CD8-positive, alpha-beta memory T cell (primary cell): ENCODE measurements around the gene CELF2. TPM values are rescaled to one million over a fixed set of nuclear protein-coding genes. Genes with fewer than 3 reads are reported as not detected.

ENCODE experiments used
- CTCF ChIA-PET: fragments of 350-600 bp; sonication (Branson Sonifier 250); formaldehyde crosslinking; loops from one replicate; lab custom pipeline; 2021; ENCODE audit warnings: antibody characterized with exemption; lab: Charles Lee
- POLR2A ChIA-PET: fragments of 350-600 bp; sonication (Branson Sonifier 250); formaldehyde crosslinking; loops from one replicate; lab custom pipeline; 2021; ENCODE audit warnings: antibody characterized with exemption; lab: Charles Lee
- DNase-seq, 5 donors: peaks; one replicate each; pipeline versions ENCODE4 v3.0.0 to v3.0.0-alpha.2; 2020 to 2022; ENCODE audit warnings: mixed read lengths in 1 of 5
- H3K27ac ChIP-seq: one replicate; pipeline ENCODE4 v1.7.0; 2013; ENCODE audit warnings: low read depth, mild to moderate bottlenecking, low read length, moderate library complexity
- H3K27me3 ChIP-seq: 2 replicates; pipeline ENCODE4 v1.7.0; 2013; ENCODE audit warnings: low read length, mild to moderate bottlenecking; ENCODE audit not compliant: insufficient read depth, poor library complexity, severe bottlenecking
- H3K36me3 ChIP-seq: 2 replicates; pipeline ENCODE4 v1.7.0; 2013; ENCODE audit warnings: mild to moderate bottlenecking, low read length, moderate library complexity; ENCODE audit not compliant: insufficient read depth
- H3K4me1 ChIP-seq: 2 replicates; pipeline ENCODE4 v1.7.0; 2013; ENCODE audit warnings: mild to moderate bottlenecking, low read length, moderate library complexity; ENCODE audit not compliant: insufficient read depth
- H3K4me3 ChIP-seq: 2 replicates; pipeline ENCODE4 v1.7.0; 2013; ENCODE audit warnings: mild to moderate bottlenecking, low read length
- H3K9me3 ChIP-seq: 2 replicates; pipeline ENCODE4 v1.7.0; 2013; ENCODE audit warnings: mild to moderate bottlenecking, low read length
- H3K27ac Mint-ChIP-seq, 8 donors: one replicate each; pipeline ENCODE4 v1.8.0; 2020 to 2021; ENCODE audit warnings: mixed read lengths in 8 of 8, mild to moderate bottlenecking in 6 of 8, inconsistent platforms in 3 of 8, moderate library complexity in 3 of 8
- H3K27me3 Mint-ChIP-seq, 2 donors: one replicate each; pipeline ENCODE4 v1.8.0; 2020 to 2021; ENCODE audit warnings: mixed read lengths in 2 of 2, mild to moderate bottlenecking in 1 of 2, moderate library complexity in 1 of 2
- H3K36me3 Mint-ChIP-seq, 3 donors: one replicate each; pipeline ENCODE4 v1.8.0; 2020 to 2021; ENCODE audit warnings: mixed read lengths in 3 of 3, inconsistent platforms in 1 of 3, mild to moderate bottlenecking in 1 of 3
- H3K4me1 Mint-ChIP-seq, 3 donors: one replicate each; pipeline ENCODE4 v1.8.0; 2020 to 2021; ENCODE audit warnings: mixed read lengths in 3 of 3, inconsistent platforms in 1 of 3, mild to moderate bottlenecking in 1 of 3
- H3K4me3 Mint-ChIP-seq, 7 donors: one replicate each; pipeline ENCODE4 v1.8.0; 2020 to 2021; ENCODE audit warnings: mixed read lengths in 7 of 7, mild to moderate bottlenecking in 6 of 7, moderate library complexity in 4 of 7, inconsistent platforms in 2 of 7
- H3K9me3 Mint-ChIP-seq, 5 donors: one replicate each; pipeline ENCODE4 v1.8.0; 2020 to 2022; ENCODE audit warnings: mixed read lengths in 5 of 5, mild to moderate bottlenecking in 3 of 5, moderate library complexity in 2 of 5, inconsistent platforms in 1 of 5
- polyA plus RNA-seq: library from polyadenylated mRNA; unstranded; fragments of 300-500 nt; fragmentation: Illumina TruSeq; gene quantifications from one replicate; pipeline ENCODE4 v1.2.3, GENCODE V29; 2021
- total RNA-seq, 2 experiments: library from RNA; stranded (reverse); gene quantifications; one replicate each; pipeline ENCODE4 v1.2.3, GENCODE V29; 2021

Gene CELF2
- total and polyA plus RNA-seq, 3 experiments from 2014 or later = 154 to 166 (median 155) TPM

DNA sequence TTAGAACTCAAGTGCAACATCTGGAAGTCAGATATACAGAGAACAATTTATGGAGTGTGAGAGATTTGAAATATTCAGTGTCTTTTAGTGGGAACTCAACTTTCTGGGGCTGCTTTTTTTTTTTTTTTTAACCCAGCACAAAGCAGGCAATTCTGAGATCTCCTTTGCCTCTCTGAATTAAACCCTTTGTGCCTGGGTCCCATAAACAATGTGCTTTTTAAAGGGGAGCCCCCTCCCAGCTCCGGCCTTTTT, 146.8 kb downstream of the CELF2 start:
- no peaks in the 10 kb centered on the region for H3K27me3 ChIP-seq
- H3K36me3 Mint-ChIP-seq = peaks cover 8 to 17% (median 14%) of the 10 kb centered on the region in 3 donors
- H3K27ac ChIP-seq = peak overlapping the region; percentile 92
- no peaks in the 10 kb centered on the region for H3K9me3 ChIP-seq
- H3K27ac Mint-ChIP-seq = peak overlapping the region in 7 of 8 donors; percentile 90 to 100 (median 99)
- CTCF ChIA-PET = interaction anchor here (0.7 to 13.1 kb wide), 9 partner anchors 8 to 112 kb away, joined by 3 to 288 read pairs (median 5); no protein-coding TSS in a partner anchor
- H3K9me3 Mint-ChIP-seq = no peaks in the 10 kb centered on the region
- peak overlapping the region in 2 of 7 donors; percentile 99 to 100 for H3K4me3 Mint-ChIP-seq
- H3K4me3 ChIP-seq = peak overlapping the region; percentile 72
- H3K27me3 Mint-ChIP-seq = peaks cover 0 to 2% of the 10 kb centered on the region in 2 donors
- POLR2A ChIA-PET = interaction anchor here (0.7 to 6.3 kb wide), 7 partner anchors 12 to 917 kb away, joined by 3 to 155 read pairs (median 5); no protein-coding TSS in a partner anchor
- H3K4me1 Mint-ChIP-seq = peaks cover 52 to 60% (median 57%) of the 10 kb centered on the region in 3 donors
- peaks cover 59% of the 10 kb centered on the region for H3K4me1 ChIP-seq
- no peak for DNase-seq
- H3K36me3 ChIP-seq = no peaks in the 10 kb centered on the region

DNA sequence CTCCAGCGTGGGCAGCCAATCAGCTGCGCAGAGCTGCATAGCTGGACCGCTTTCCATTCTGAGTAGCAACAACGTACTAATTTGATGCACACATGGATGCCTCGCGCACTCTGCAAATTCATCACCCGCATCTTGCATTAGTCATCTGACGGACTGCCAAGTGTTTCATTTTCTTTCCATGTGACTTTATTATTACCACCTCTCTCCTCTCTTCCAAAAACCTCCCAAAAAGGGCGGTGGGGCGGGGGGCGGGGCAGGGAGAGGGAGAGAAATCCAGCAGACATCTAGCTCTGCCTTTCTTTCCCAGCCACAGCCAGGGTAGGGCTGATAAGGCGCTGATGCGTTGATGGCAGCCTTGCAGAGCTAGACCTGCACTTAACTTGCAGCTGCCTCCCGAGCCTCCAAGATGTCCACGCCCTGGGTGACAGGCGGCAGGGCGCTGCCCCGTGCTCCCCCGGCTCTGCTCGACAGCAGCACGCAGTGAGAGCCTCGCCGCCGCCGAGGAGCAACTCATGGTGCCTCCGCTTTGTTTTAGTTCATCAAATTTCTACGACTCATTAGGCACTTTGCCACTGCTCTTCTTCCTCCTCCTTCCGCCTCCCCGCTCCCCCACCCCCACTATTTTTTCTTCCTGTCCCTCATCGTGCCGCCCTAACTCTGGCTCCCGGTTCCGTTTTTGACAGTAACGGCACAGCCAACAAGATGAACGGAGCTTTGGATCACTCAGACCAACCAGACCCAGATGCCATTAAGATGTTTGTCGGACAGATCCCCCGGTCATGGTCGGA, 147.3 kb downstream of the CELF2 start:
- Histone ChIP-seq H3K9me3 (no peaks in the 10 kb centered on the region), H3K27me3 (no peaks in the 10 kb centered on the region), H3K27ac (peak overlapping the region; percentile 92), H3K36me3 (no peaks in the 10 kb centered on the region), H3K4me1 (peaks cover 59% of the 10 kb centered on the region), H3K4me3 (peak overlapping the region; percentile 72)
- H3K27me3 Mint-ChIP-seq = peaks cover 0 to 2% of the 10 kb centered on the region in 2 donors
- H3K4me1 Mint-ChIP-seq = peaks cover 47 to 54% (median 52%) of the 10 kb centered on the region in 3 donors
- ChIA-PET POLR2A (interaction anchor here (0.7 to 6.3 kb wide), 11 partner anchors 11 to 917 kb away, joined by 3 to 155 read pairs (median 4); no protein-coding TSS in a partner anchor), CTCF (interaction anchor here (0.9 to 13.1 kb wide), 8 partner anchors 14 to 105 kb away, joined by 3 to 288 read pairs (median 5); no protein-coding TSS in a partner anchor)
- peak in 4 of 5 donors; percentile 46 to 87 (median 66) for DNase-seq
- H3K9me3 Mint-ChIP-seq = no peaks in the 10 kb centered on the region
- H3K36me3 Mint-ChIP-seq = peaks cover 8 to 17% (median 14%) of the 10 kb centered on the region in 3 donors
- H3K4me3 Mint-ChIP-seq = peak overlapping the region in 2 of 7 donors; percentile 99 to 100
- H3K27ac Mint-ChIP-seq = peak overlapping the region in 7 of 8 donors; percentile 90 to 100 (median 99)

DNA sequence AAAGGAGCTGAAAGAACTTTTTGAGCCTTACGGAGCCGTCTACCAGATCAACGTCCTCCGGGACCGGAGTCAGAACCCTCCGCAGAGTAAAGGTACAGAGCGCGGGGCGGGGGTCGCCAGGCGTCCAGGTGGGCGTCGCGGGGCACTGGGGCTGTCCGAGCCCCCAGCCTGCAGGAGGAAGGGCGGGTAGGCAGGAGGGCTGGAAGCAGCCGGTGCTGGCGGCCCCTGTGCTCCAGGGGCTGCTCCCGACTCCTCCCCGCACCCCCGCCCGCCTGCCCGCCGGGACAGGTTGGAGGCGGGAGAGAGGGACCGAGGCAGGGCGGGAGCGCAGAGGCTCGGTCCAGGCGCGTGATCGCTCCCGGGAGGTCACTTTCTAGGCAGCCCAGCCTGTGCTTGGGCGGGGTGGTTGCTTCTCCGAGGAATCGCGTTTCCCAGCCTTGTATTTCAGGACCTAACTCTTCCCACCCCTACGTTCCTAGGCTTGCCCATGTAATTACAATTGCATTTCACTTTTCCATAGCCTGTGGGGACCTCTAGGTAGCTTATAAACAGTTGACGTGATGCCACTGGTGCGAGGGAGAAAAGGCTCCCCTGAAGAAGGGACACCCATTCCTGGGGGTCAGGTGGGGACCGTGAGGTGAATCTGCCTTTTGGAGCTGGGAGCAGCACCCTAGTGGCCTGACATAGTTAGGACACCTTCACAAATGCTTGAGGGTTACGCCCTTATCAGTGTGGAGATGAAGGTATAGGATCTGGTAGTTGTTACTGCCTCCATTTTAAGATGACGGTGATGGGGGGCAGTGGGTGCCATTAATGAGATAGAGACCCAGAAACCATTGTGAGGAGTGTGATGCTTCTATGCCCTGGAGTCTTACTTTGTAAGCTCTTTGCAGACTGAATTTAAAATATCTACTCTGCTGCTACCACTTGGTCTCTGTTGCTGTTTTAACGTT, 148.2 kb downstream of the CELF2 start:
- peak overlapping the region; percentile 72 for H3K4me3 ChIP-seq
- CTCF ChIA-PET = interaction anchor here (0.9 to 13.1 kb wide), 9 partner anchors 13 to 106 kb away, joined by 3 to 288 read pairs (median 5); no protein-coding TSS in a partner anchor
- peak overlapping the region; percentile 92 for H3K27ac ChIP-seq
- peak overlapping the region in 7 of 8 donors; percentile 91 to 100 (median 99) for H3K27ac Mint-ChIP-seq
- H3K36me3 ChIP-seq = no peaks in the 10 kb centered on the region
- DNase-seq = peak; percentile 59 to 89 (median 82)
- peaks cover 0 to 2% of the 10 kb centered on the region in 2 donors for H3K27me3 Mint-ChIP-seq
- POLR2A ChIA-PET = interaction anchor here (0.6 to 6.3 kb wide), 11 partner anchors 10 to 78 kb away, joined by 3 to 155 read pairs (median 4); no protein-coding TSS in a partner anchor
- no peaks in the 10 kb centered on the region for H3K9me3 ChIP-seq
- peaks cover 39 to 46% (median 45%) of the 10 kb centered on the region in 3 donors for H3K4me1 Mint-ChIP-seq
- peak overlapping the region in 2 of 7 donors; percentile 99 to 100 for H3K4me3 Mint-ChIP-seq
- H3K27me3 ChIP-seq = no peaks in the 10 kb centered on the region
- peaks cover 8 to 17% (median 14%) of the 10 kb centered on the region in 3 donors for H3K36me3 Mint-ChIP-seq
- H3K4me1 ChIP-seq = peaks cover 59% of the 10 kb centered on the region
- no peaks in the 10 kb centered on the region for H3K9me3 Mint-ChIP-seq

DNA sequence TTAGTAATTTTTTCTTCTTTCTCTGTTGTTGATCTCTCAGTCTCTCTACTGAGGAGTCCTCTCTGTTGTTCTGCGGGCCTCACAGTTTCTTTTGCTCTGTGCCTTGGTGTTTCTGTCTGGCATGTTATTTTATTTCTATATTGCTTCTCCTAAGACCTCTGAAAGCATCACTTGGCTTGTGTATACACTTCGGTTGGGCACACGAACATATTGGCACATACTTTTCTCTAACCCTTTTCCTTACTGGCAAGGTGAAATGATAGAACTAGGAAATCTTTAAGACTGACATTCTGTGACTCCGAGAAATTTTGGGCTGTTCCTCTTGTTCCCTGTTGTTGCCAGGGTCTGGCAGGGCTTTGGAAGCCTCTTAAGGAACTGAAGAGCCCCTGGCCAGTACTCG, 148.9 kb downstream of the CELF2 start:
- Histone ChIP-seq H3K4me3 (peak overlapping the region; percentile 72), H3K9me3 (no peaks in the 10 kb centered on the region), H3K27me3 (no peaks in the 10 kb centered on the region), H3K4me1 (peaks cover 58% of the 10 kb centered on the region), H3K36me3 (peaks cover 2% of the 10 kb centered on the region), H3K27ac (peak overlapping the region; percentile 92)
- CTCF ChIA-PET = interaction anchor here (1.0 to 13.1 kb wide), 6 partner anchors 12 to 105 kb away, joined by 3 to 288 read pairs (median 18); no protein-coding TSS in a partner anchor
- Mint-ChIP-seq H3K4me1 (peaks cover 33 to 39% (median 38%) of the 10 kb centered on the region in 3 donors), H3K36me3 (peaks cover 8 to 17% (median 14%) of the 10 kb centered on the region in 3 donors), H3K9me3 (no peaks in the 10 kb centered on the region), H3K27ac (peak overlapping the region in 1 of 8 donors; percentile 91), H3K27me3 (peaks cover 0 to 2% of the 10 kb centered on the region in 2 donors), H3K4me3 (no peak overlapping the region)
- no peak for DNase-seq
- POLR2A ChIA-PET = interaction anchor here (0.6 to 6.3 kb wide), 6 partner anchors 10 to 59 kb away, joined by 3 to 155 read pairs (median 64); no protein-coding TSS in a partner anchor

DNA sequence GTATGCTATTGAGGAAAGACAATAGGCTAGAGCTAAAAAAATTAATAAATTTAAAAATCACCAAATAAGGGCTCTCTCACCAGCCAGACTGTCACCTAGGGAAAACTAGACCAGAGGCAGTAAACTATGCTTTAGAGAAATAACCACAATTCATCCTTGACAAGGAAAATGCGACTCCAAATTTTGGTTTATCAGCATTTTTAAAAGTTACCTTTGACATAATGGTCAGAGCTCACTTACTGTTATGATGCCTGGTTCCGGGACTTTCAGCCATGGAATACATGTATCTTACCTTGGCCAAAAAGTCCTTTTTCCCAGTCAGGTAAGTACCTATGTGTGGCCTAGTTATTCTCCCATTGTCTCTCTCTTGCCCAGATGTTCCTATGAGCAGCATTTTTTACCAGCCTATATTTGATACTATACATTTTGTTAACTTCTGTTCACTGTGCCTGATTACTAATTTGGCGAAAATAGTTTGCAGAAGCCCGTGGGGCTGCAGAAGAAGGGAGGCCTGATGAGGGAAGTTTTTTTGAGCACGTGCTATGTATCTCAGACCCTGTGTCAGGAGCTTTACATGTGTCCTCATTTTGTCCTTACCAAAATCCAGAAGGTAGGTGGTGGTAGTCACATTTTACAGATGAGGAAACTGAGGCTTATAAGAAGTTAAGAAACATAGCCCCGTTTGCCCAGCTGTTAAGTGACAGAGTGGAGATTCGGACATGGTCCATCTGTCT, 149.7 kb downstream of the CELF2 start:
- no peak for DNase-seq
- no peaks in the 10 kb centered on the region for H3K9me3 Mint-ChIP-seq
- peak overlapping the region; percentile 92 for H3K27ac ChIP-seq
- CTCF ChIA-PET = interaction anchor here (0.9 to 13.1 kb wide), 3 partner anchors 11 to 59 kb away, joined by 3 to 288 read pairs (median 117); no protein-coding TSS in a partner anchor
- peaks cover 5% of the 10 kb centered on the region for H3K36me3 ChIP-seq
- peaks cover 11 to 19% (median 14%) of the 10 kb centered on the region in 3 donors for H3K36me3 Mint-ChIP-seq
- peaks cover 24 to 30% (median 30%) of the 10 kb centered on the region in 3 donors for H3K4me1 Mint-ChIP-seq
- peak overlapping the region in 1 of 8 donors; percentile 91 for H3K27ac Mint-ChIP-seq
- peaks cover 58% of the 10 kb centered on the region for H3K4me1 ChIP-seq
- peak overlapping the region; percentile 72 for H3K4me3 ChIP-seq
- no peak overlapping the region for H3K4me3 Mint-ChIP-seq
- H3K27me3 ChIP-seq = no peaks in the 10 kb centered on the region
- H3K27me3 Mint-ChIP-seq = peaks cover 0 to 2% of the 10 kb centered on the region in 2 donors
- H3K9me3 ChIP-seq = no peaks in the 10 kb centered on the region
- POLR2A ChIA-PET = interaction anchor here (0.7 to 6.3 kb wide), 4 partner anchors 12 to 159 kb away, joined by 3 to 121 read pairs (median 26); no protein-coding TSS in a partner anchor

DNA sequence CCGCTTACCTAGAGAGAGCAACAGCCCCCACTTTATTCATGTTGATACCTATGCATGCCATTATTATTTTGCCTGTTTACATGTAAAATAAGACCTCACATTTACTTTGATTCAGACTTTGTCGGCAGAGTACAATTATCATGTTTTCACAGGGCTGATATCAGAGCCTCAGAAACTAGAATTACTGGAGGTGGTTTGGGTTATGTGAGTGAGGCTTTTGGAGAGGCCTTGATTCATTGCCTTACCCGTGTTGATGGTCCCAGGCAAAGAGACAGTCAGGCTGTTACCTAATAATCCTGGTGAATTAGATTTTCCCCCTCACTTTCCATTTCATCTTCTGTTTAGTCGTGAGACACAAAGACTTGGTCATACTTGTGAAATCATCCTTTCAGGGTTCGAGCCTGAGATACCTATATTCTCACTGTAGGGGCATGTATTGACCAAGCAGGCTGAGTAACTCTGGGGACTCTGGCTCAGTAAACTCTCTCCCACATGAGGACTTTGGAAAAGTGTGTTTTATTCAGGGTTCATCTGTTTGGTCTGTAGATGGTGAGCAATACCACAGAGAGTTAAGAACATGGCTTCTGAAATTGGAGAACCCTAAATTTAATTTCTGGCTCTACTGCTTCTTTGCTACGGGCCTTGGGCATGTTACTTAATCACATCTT, 150.9 kb downstream of the CELF2 start:
- no peak overlapping the region for H3K4me3 Mint-ChIP-seq
- no peak overlapping the region for H3K27ac Mint-ChIP-seq
- CTCF ChIA-PET = interaction anchor here (1.1 to 13.1 kb wide), 4 partner anchors 10 to 67 kb away, joined by 3 to 288 read pairs (median 60); no protein-coding TSS in a partner anchor
- Histone ChIP-seq H3K4me1 (peaks cover 63% of the 10 kb centered on the region), H3K27ac (peak overlapping the region; percentile 92), H3K27me3 (no peaks in the 10 kb centered on the region), H3K36me3 (peaks cover 15% of the 10 kb centered on the region), H3K4me3 (peak overlapping the region; percentile 72), H3K9me3 (no peaks in the 10 kb centered on the region)
- H3K4me1 Mint-ChIP-seq = peaks cover 13 to 19% (median 18%) of the 10 kb centered on the region in 3 donors
- peaks cover 14 to 30% (median 19%) of the 10 kb centered on the region in 3 donors for H3K36me3 Mint-ChIP-seq
- no peaks in the 10 kb centered on the region for H3K9me3 Mint-ChIP-seq
- no peak for DNase-seq
- peaks cover 0 to 2% of the 10 kb centered on the region in 2 donors for H3K27me3 Mint-ChIP-seq
- POLR2A ChIA-PET = interaction anchor here (2.8 to 4.3 kb wide), 3 partner anchors 10 to 23 kb away, joined by 9 to 30 read pairs (median 21); no protein-coding TSS in a partner anchor
